GM12878 (cell line): ENCODE results near the gene SOX6. TPM values are rescaled to one million over a fixed set of nuclear protein-coding genes. Genes with fewer than 3 reads are reported as not detected.

ENCODE experiments used
- ATAC-seq: fragments of 200-7000 bp; cut with Tn5 transposase; 3 replicates; pipeline ENCODE4 v1.9.1; 2020; ENCODE audit warnings: mild to moderate bottlenecking, moderate library complexity
- BruUV-seq: library from RNA; stranded (reverse); fragments of 400-500 nt; replicated peaks from 2 replicates; lab custom pipeline; 2021; lab: Mats Ljungman, UMichigan
- CTCF ChIA-PET: fragments of 300-600 bp; sonication (Branson Sonifier 250); formaldehyde crosslinking; extraction: SDS; loops from one replicate; lab custom pipeline; 2021; ENCODE audit warnings: inconsistent platforms; lab: Yijun Ruan, JAX
- POLR2A ChIA-PET: fragments of 350-600 bp; formaldehyde crosslinking; extraction: SDS; loops from one replicate; lab custom pipeline; 2021; ENCODE audit warnings: inconsistent platforms; lab: Charles Lee
- RAD21 ChIA-PET: fragments of 300-600 bp; sonication (Branson Sonifier 250); formaldehyde crosslinking; loops from one replicate; lab custom pipeline; 2023; ENCODE audit warnings: antibody characterized with exemption; ENCODE audit not compliant: unreplicated experiment; lab: Charles Lee
- SMC1A ChIA-PET: fragments of 300-600 bp; sonication (Branson Sonifier 250); formaldehyde crosslinking; loops from one replicate; lab custom pipeline; 2023; ENCODE audit not compliant: unreplicated experiment, uncharacterized antibody; lab: Charles Lee
- DNase-seq: peaks from one replicate; pipeline ENCODE4 v3.0.0-alpha.2; 2011; ENCODE audit warnings: low read depth, low spot score
- FAIRE-seq: peaks from 3 replicates; lab custom pipeline; 2011; peaks lifted over from hg19 to GRCh38; lab: Jason Lieb, UNC
- H2AFZ ChIP-seq: 2 replicates; pipeline ENCODE4 v1.6.0; 2011; ENCODE audit warnings: low read depth, low read length, control low read depth; ENCODE audit not compliant: control insufficient read depth
- H3K27ac ChIP-seq: 2 replicates; pipeline ENCODE4 v1.5.1; 2011; ENCODE audit warnings: control low read depth; ENCODE audit not compliant: control insufficient read depth, insufficient read depth
- H3K27me3 ChIP-seq, 2 experiments: replicated peaks in 1 of 2; 2 replicates each; pipeline versions ENCODE4 v1.6.0 to v1.6.1; 2011; ENCODE audit warnings: low read length in 1 of 2; ENCODE audit not compliant: control insufficient read depth in 2 of 2, insufficient read depth in 2 of 2
- H3K36me3 ChIP-seq, 2 experiments: 2 replicates each; pipeline ENCODE4 v1.5.1; 2011; ENCODE audit warnings: low read length in 1 of 2; ENCODE audit not compliant: control insufficient read depth in 2 of 2, insufficient read depth in 2 of 2
- H3K4me1 ChIP-seq: 2 replicates; pipeline ENCODE4 v1.6.1; 2011; ENCODE audit warnings: mild to moderate bottlenecking, low read length, moderate library complexity, mixed read lengths; ENCODE audit not compliant: control insufficient read depth, insufficient read depth
- H3K4me2 ChIP-seq: 2 replicates; pipeline ENCODE4 v1.6.0; 2011; ENCODE audit warnings: control low read depth; ENCODE audit not compliant: control insufficient read depth, insufficient read depth
- H3K4me3 ChIP-seq: fragments of 200-600 bp; sonication (generic); 2 replicates; pipeline ENCODE4 v1.5.1; 2016
- H3K79me2 ChIP-seq: 2 replicates; pipeline ENCODE4 v1.6.0; 2011; ENCODE audit warnings: low read length; ENCODE audit not compliant: control insufficient read depth, insufficient read depth
- H3K9ac ChIP-seq: 2 replicates; pipeline ENCODE4 v1.8.0; 2011; ENCODE audit warnings: low read length, control low read depth, mixed read lengths; ENCODE audit not compliant: control insufficient read depth, insufficient read depth
- H3K9me3 ChIP-seq: replicated peaks from 3 replicates; pipeline ENCODE4 v1.5.1; 2011; ENCODE audit warnings: mild to moderate bottlenecking, low read length; ENCODE audit not compliant: control insufficient read depth, insufficient read depth
- H4K20me1 ChIP-seq: 2 replicates; pipeline ENCODE4 v1.6.0; 2011; ENCODE audit not compliant: control insufficient read depth, insufficient read depth
- ATF7 ChIP-seq: fragments of 450-650 bp; IDR thresholded peaks from 2 replicates; pipeline ENCODE4 v1.6.1; 2016; ENCODE audit warnings: low read depth, mild to moderate bottlenecking
- CHD4 ChIP-seq: fragments of 200-600 bp; sonication (generic); IDR thresholded peaks from 2 replicates; pipeline ENCODE4 v1.6.1; 2016; ENCODE audit warnings: mild to moderate bottlenecking
- CREB1 ChIP-seq: IDR thresholded peaks from 2 replicates; pipeline ENCODE4 v1.6.1; 2012; ENCODE audit warnings: low read depth, mild to moderate bottlenecking, inconsistent platforms
- CTCF ChIP-seq, 3 experiments: IDR thresholded peaks in 2 of 3; conservative IDR thresholded peaks in 1 of 3; 2 replicates each; pipeline ENCODE4 v1.5.1; 2011; ENCODE audit warnings: low read depth in 3 of 3, low read length in 3 of 3, mild to moderate bottlenecking in 3 of 3, control low read depth in 2 of 3, moderate library complexity in 2 of 3, inconsistent platforms in 1 of 3, mixed read lengths in 1 of 3; ENCODE audit not compliant: control insufficient read depth in 2 of 3, insufficient read depth in 1 of 3; ENCODE audit errors: extremely low read depth in 1 of 3
- EED ChIP-seq: sonication (generic); IDR thresholded peaks from 2 replicates; pipeline ENCODE4 v1.6.1; 2016; ENCODE audit warnings: antibody characterized with exemption, low read depth
- FOXM1 ChIP-seq: IDR thresholded peaks from 2 replicates; pipeline ENCODE4 v1.6.1; 2012; ENCODE audit warnings: low read depth, mild to moderate bottlenecking, inconsistent platforms, low read length, moderate library complexity
- HCFC1 ChIP-seq: fragments of 150-350 bp; IDR thresholded peaks from 2 replicates; pipeline ENCODE4 v1.6.1; 2014; ENCODE audit warnings: low read length
- NBN ChIP-seq: fragments of 450-650 bp; IDR thresholded peaks from 2 replicates; pipeline ENCODE4 v1.6.1; 2016
- NFYA ChIP-seq: IDR thresholded peaks from 2 replicates; pipeline ENCODE4 v1.6.1; 2011; ENCODE audit warnings: low read depth, mild to moderate bottlenecking, low read length, improper control_type of control experiment, borderline replicate concordance
- NKRF ChIP-seq: fragments of 450-650 bp; conservative IDR thresholded peaks from 2 replicates; pipeline ENCODE4 v1.6.1; 2017; ENCODE audit warnings: mild to moderate bottlenecking, moderate library complexity
- PAX8 ChIP-seq: fragments of 450-650 bp; IDR thresholded peaks from 2 replicates; pipeline ENCODE4 v1.6.1; 2017; ENCODE audit warnings: mild to moderate bottlenecking, moderate library complexity
- RAD51 ChIP-seq: fragments of 450-650 bp; IDR thresholded peaks from 2 replicates; pipeline ENCODE4 v1.6.1; 2016; ENCODE audit warnings: moderate library complexity, mild to moderate bottlenecking, inconsistent platforms
- SIX5 ChIP-seq: IDR thresholded peaks from 2 replicates; pipeline ENCODE4 v1.6.1; 2011; ENCODE audit warnings: mild to moderate bottlenecking, low read depth, low read length, moderate library complexity; ENCODE audit not compliant: severe bottlenecking
- SMC3 ChIP-seq: IDR thresholded peaks from 2 replicates; pipeline ENCODE4 v1.6.1; 2011; ENCODE audit warnings: low read length, improper control_type of control experiment, borderline replicate concordance
- SUPT20H ChIP-seq: IDR thresholded peaks from 2 replicates; pipeline ENCODE4 v1.6.1; 2011; ENCODE audit warnings: low read depth, mild to moderate bottlenecking, low read length, moderate library complexity, borderline replicate concordance; ENCODE audit not compliant: control insufficient read depth
- SUZ12 ChIP-seq: fragments of 200-600 bp; sonication (generic); IDR thresholded peaks from one replicate; pipeline ENCODE4 v1.6.1; 2018; ENCODE audit warnings: antibody characterized with exemption, mild to moderate bottlenecking; ENCODE audit not compliant: unreplicated experiment
- ZNF217 ChIP-seq: fragments of 450-650 bp; IDR thresholded peaks from 2 replicates; pipeline ENCODE4 v1.6.1; 2017; ENCODE audit warnings: antibody characterized with exemption, mild to moderate bottlenecking
- ZNF274 ChIP-seq: IDR thresholded peaks from one replicate; pipeline ENCODE4 v1.8.0; 2011; ENCODE audit not compliant: insufficient read length, insufficient read depth
- WGBS: methylation state at CpG from one replicate; pipeline ENCODE4 v1.1.6; 2016; ENCODE audit warnings: low lambda C conversion rate; ENCODE audit not compliant: insufficient replicate concordance, insufficient coverage; ENCODE audit errors: missing lambda C conversion rate; 5-methylcytosine and 5-hydroxymethylcytosine counted together
- in situ Hi-C: fragments of 300-500 bp; cut with MboI; formaldehyde crosslinking; loops from 9 replicates; pipeline ENCODE4 v1.14.3; 2018; ENCODE audit warnings: mixed read lengths
- intact Hi-C: fragments of 100-400 bp; cut with micrococcal nuclease; formaldehyde crosslinking; loops from one replicate; pipeline ENCODE4 v1.14.2; 2022; ENCODE audit not compliant: unreplicated experiment
- polyA plus RNA-seq, 11 experiments: library from polyadenylated mRNA; depleted of rRNA in 4 of 11; unstranded in 6 of 11; stranded (reverse) in 5 of 11; fragments of >200 nt; fragmentation: Nextera tagmentation in 4 of 11; fragmentation: Illumina TruSeq in 1 of 11; extraction: Ambion mirVana in 4 of 11; extraction: Trizol in 1 of 11; gene quantifications; 1 replicate in 1 of 11; 2 replicates in 10 of 11; pipeline versions ENCODE4 v1.2.1 to v1.2.3, GENCODE V29; 2011 to 2016; ENCODE audit warnings: inconsistent platforms in 2 of 11, missing spikeins in 2 of 11, low read depth in 1 of 11
- total RNA-seq, 4 experiments: library from RNA; depleted of rRNA in 3 of 4; stranded (reverse); fragments of >200 nt in 3 of 4; fragmentation: Illumina TruSeq in 1 of 4; extraction: Trizol in 1 of 4; gene quantifications; 2 replicates each; pipeline versions ENCODE4 v1.2.1 to v1.2.3, GENCODE V29; 2013 to 2021
- TF ChIP-seq, protein P1 (sequence below): fragments of 450-650 bp; IDR thresholded peaks from 2 replicates; pipeline ENCODE4 v1.6.1; 2014; ENCODE audit warnings: mild to moderate bottlenecking

SOX6 gene
- total and polyA plus RNA-seq, 10 of the 15 experiments (the other 5 are each of a cell fraction or from before 2014, with no cell fraction given), result 0.03 to 0.71 (median 0.29) TPM; not detected in 4

DNA sequence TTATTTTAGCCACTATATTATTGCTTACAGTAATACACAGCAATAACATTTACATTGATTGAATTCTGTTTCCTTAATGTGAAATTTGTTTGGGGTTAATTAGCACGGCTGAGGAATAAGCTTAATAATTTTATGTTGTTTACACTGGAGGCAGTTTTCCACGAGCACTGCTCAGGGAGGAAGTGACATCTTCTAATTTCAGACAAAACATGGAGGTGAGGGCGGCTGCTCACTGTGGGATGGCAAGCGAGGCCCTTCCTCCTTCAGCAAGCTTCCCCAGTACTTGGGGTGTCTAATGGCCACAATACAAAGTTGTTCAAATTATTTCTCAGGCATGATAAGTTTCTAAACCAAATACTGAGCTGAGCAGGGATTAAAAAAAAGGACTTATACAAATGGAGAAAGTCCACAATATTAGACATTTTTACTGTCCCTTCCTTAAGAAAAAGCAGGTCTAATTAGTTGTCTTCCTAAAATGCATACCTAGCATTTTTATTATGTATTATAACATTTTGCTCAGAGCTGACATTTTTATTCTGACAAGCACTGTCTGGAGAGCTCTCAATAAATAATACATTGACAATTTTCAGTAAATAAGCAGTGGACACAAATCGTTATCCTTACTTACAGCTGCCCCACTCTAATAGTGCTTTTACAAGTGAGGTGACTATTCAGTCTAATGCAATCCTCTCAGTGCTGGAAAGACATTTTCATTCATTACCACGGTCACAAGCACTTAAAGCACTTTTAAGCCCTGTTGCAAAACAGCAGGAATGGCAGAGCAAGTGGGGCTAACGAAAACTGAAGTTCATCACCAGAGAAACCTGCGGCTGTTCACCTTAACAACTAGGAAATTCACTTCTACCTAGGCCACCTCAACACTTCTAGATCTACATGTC is 56.2 kb downstream of the SOX6 start:
- WGBS, result 24% methylated on average over 8 of the region's 8 CpGs

More for the DNA sequence above, 56.2 kb downstream of the SOX6 start:
- in situ Hi-C loops (no loop called here), intact Hi-C loops (no loop called here)
- H3K4me3 ChIP-seq, result no peak overlapping the region
- H3K4me1 ChIP-seq, result no peaks in the 10 kb centered on the region
- no peaks in the 10 kb centered on the region for H3K36me3 ChIP-seq
- ChIA-PET RAD21 (no interaction called here), POLR2A (no interaction called here), CTCF (interaction anchor here (0.6 kb wide), 1 partner anchor 406 kb away, joined by 4 read pairs; no protein-coding TSS in a partner anchor), SMC1A (interaction anchor here (1.4 kb wide), 1 partner anchor 9 kb away, joined by 3 read pairs; no protein-coding TSS in a partner anchor)
- no peaks in the 10 kb centered on the region for H4K20me1 ChIP-seq
- H3K9ac ChIP-seq, result no peak overlapping the region
- no peak overlapping the region for H2AFZ ChIP-seq
- ATAC-seq, result no peak
- TF ChIP-seq EED (no peak), ZNF274 (no peak), CREB1 (no peak), ZNF217 (no peak), FOXM1 (no peak), SIX5 (no peak), RAD51 (no peak), NKRF (no peak), NBN (no peak), HCFC1 (no peak), ATF7 (no peak), SUPT20H (no peak), CHD4 (no peak), PAX8 (no peak), SUZ12 (no peak), NFYA (no peak), SMC3 (no peak), CTCF (IDR thresholded peaks at IDR 0.05 in 2 of 3, conservative IDR thresholded peaks at IDR 0.05 in 1 of 3; ENCODE audit: control insufficient read depth in 2 of 3, extremely low read depth in 1 of 3, insufficient read depth in 1 of 3, low read depth in 3 of 3, low read length in 3 of 3) (no peak)
- TF ChIP-seq, protein P1, sequence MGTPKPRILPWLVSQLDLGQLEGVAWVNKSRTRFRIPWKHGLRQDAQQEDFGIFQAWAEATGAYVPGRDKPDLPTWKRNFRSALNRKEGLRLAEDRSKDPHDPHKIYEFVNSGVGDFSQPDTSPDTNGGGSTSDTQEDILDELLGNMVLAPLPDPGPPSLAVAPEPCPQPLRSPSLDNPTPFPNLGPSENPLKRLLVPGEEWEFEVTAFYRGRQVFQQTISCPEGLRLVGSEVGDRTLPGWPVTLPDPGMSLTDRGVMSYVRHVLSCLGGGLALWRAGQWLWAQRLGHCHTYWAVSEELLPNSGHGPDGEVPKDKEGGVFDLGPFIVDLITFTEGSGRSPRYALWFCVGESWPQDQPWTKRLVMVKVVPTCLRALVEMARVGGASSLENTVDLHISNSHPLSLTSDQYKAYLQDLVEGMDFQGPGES, result no peak
- no peaks in the 10 kb centered on the region for H3K79me2 ChIP-seq
- FAIRE-seq, result no peak
- no peaks in the 10 kb centered on the region for H3K27me3 ChIP-seq
- no peak overlapping the region for H3K27ac ChIP-seq
- no peak overlapping the region for H3K4me2 ChIP-seq
- H3K9me3 ChIP-seq, result no peaks in the 10 kb centered on the region
- no TSS peak for BruUV-seq
- no peak for DNase-seq
